K562 (cell line): ENCODE results near the gene CCDC97. TPM values are rescaled to one million over a fixed set of nuclear protein-coding genes. Genes with fewer than 3 reads are reported as not detected.

Experiments
- ATAC-seq: fragments of 200-7000 bp; cut with Tn5 transposase; 3 replicates; pipeline ENCODE4 v1.9.1; 2020; ENCODE audit warnings: moderate library complexity
- BruUV-seq: library from RNA; stranded (reverse); fragments of 400-500 nt; replicated peaks from 2 replicates; lab custom pipeline; 2021; lab: Mats Ljungman, UMichigan
- CTCF ChIA-PET: fragments of 300-600 bp; formaldehyde crosslinking; extraction: SDS; loops from one replicate; lab custom pipeline; 2021; ENCODE audit warnings: low intra/inter-chr PET ratio; lab: Yijun Ruan, JAX
- POLR2A ChIA-PET: fragments of 300-600, 350-650 bp; sonication (Branson Sonifier 250); formaldehyde crosslinking; extraction: SDS; loops from one replicate; lab custom pipeline; 2021; ENCODE audit warnings: antibody characterized with exemption, inconsistent platforms; lab: Yijun Ruan, JAX
- DNase-seq, 4 experiments: peaks; one replicate each; pipeline versions ENCODE4 v3.0.0 to v3.0.0-alpha.2; 2011 to 2018; ENCODE audit warnings: low spot score in 3 of 4, mixed read lengths in 3 of 4; ENCODE audit errors: extremely low read depth in 1 of 4
- FAIRE-seq: peaks from 2 replicates; lab custom pipeline; 2011; peaks lifted over from hg19 to GRCh38; lab: Jason Lieb, UNC
- H2AFZ ChIP-seq: 2 replicates; pipeline ENCODE4 v1.6.0; 2011; ENCODE audit warnings: low read depth, low read length, control low read depth, inconsistent platforms
- H3K27ac ChIP-seq: fragments of 200-600 bp; 3 replicates; pipeline ENCODE4 v1.8.0; 2011; ENCODE audit warnings: low read depth, mild to moderate bottlenecking, control low read depth, inconsistent platforms, low read length, moderate library complexity, mixed read lengths; ENCODE audit errors: extremely low read depth
- H3K27me3 ChIP-seq, 2 experiments: fragments of 300-600 bp in 1 of 2; 2 replicates in 1 of 2; 3 replicates in 1 of 2; pipeline versions ENCODE4 v1.6.0 to v1.8.0; 2011; ENCODE audit warnings: inconsistent platforms in 2 of 2, low read length in 2 of 2, mild to moderate bottlenecking in 1 of 2, mixed read lengths in 1 of 2, moderate library complexity in 1 of 2; ENCODE audit not compliant: control insufficient read depth in 2 of 2, insufficient read depth in 2 of 2
- H3K36me3 ChIP-seq: fragments of 300-600 bp; 3 replicates; pipeline ENCODE4 v1.8.0; 2011; ENCODE audit warnings: mild to moderate bottlenecking, low read length, inconsistent platforms; ENCODE audit not compliant: control insufficient read depth, insufficient read depth
- H3K4me1 ChIP-seq, 2 experiments: fragments of 200-600 bp in 1 of 2; replicated peaks in 1 of 2; 2 replicates in 1 of 2; 3 replicates in 1 of 2; pipeline versions ENCODE4 v1.5.1 to v1.8.0; 2011; ENCODE audit warnings: inconsistent platforms in 2 of 2, low read length in 2 of 2, mild to moderate bottlenecking in 1 of 2, mixed read lengths in 1 of 2, moderate library complexity in 1 of 2; ENCODE audit not compliant: control insufficient read depth in 2 of 2, insufficient read depth in 2 of 2
- H3K4me2 ChIP-seq: 2 replicates; pipeline ENCODE4 v1.6.1; 2011; ENCODE audit warnings: low read length, control low read depth, inconsistent platforms, mixed read lengths; ENCODE audit not compliant: insufficient read depth
- H3K4me3 ChIP-seq: fragments of 200-600 bp; sonication (generic), shearing (Covaris generic); 2 replicates; pipeline ENCODE4 v1.5.1; 2016; ENCODE audit warnings: control low read depth, inconsistent platforms
- H3K79me2 ChIP-seq: fragments of 200-600 bp; 3 replicates; pipeline ENCODE4 v1.8.0; 2011; ENCODE audit warnings: low read length, inconsistent platforms; ENCODE audit not compliant: control insufficient read depth, insufficient read depth
- H3K9ac ChIP-seq, 2 experiments: 2 replicates each; pipeline versions ENCODE4 v1.6.0 to v1.6.1; 2011; ENCODE audit warnings: low read depth in 2 of 2, low read length in 2 of 2, control low read depth in 1 of 2, inconsistent platforms in 1 of 2, mild to moderate bottlenecking in 1 of 2, mixed read lengths in 1 of 2; ENCODE audit not compliant: insufficient read depth in 1 of 2
- H3K9me1 ChIP-seq: one replicate; pipeline ENCODE4 v1.6.0; 2011; ENCODE audit warnings: inconsistent platforms, mild to moderate bottlenecking, low read length, moderate library complexity; ENCODE audit not compliant: control insufficient read depth, insufficient read depth
- H3K9me3 ChIP-seq: replicated peaks from 2 replicates; pipeline ENCODE4 v1.5.1; 2011; ENCODE audit warnings: low read depth, low read length, inconsistent platforms; ENCODE audit not compliant: control insufficient read depth, insufficient read depth
- H4K20me1 ChIP-seq: replicated peaks from 2 replicates; pipeline ENCODE4 v1.6.1; 2011; ENCODE audit warnings: low read length, inconsistent platforms, mixed read lengths; ENCODE audit not compliant: control insufficient read depth, insufficient read depth
- BRD9 ChIP-seq: fragments of 450-650 bp; IDR thresholded peaks from 2 replicates; pipeline ENCODE4 v1.6.1; 2018; ENCODE audit warnings: low read depth; ENCODE audit not compliant: partially characterized antibody
- CBX3 ChIP-seq, 2 experiments: IDR thresholded peaks; 1 replicate in 1 of 2; 2 replicates in 1 of 2; pipeline ENCODE4 v1.6.1; 2012; ENCODE audit warnings: inconsistent platforms in 2 of 2, low read length in 2 of 2, borderline replicate concordance in 1 of 2, control low read depth in 1 of 2
- EGR1 ChIP-seq: fragments of 450-650 bp; conservative IDR thresholded peaks from 2 replicates; pipeline ENCODE4 v1.6.1; 2017; ENCODE audit warnings: mild to moderate bottlenecking
- GTF2E2 ChIP-seq: fragments of 200-800 bp; sonication (Bioruptor generic); IDR thresholded peaks from 2 replicates; pipeline ENCODE4 v1.6.1; 2016; ENCODE audit warnings: missing genetic modification characterization, missing compliant biosample characterization
- JUNB ChIP-seq: fragments of 450-650 bp; formaldehyde crosslinking; conservative IDR thresholded peaks from 2 replicates; pipeline ENCODE4 v1.4.0; 2020; ENCODE audit warnings: mild to moderate bottlenecking
- MAFK ChIP-seq: IDR thresholded peaks from 2 replicates; pipeline ENCODE4 v1.6.1; 2011; ENCODE audit warnings: low read length, improper control_type of control experiment
- PCBP2 ChIP-seq: fragments of 200-400 bp; formaldehyde crosslinking; IDR thresholded peaks from 2 replicates; pipeline ENCODE4 v1.6.1; 2018; ENCODE audit warnings: low read length, low read depth, mild to moderate bottlenecking, moderate library complexity; ENCODE audit not compliant: poor library complexity, severe bottlenecking
- PHF8 ChIP-seq: fragments of 200-600 bp; sonication (generic); IDR thresholded peaks from 2 replicates; pipeline ENCODE4 v1.6.1; 2012; ENCODE audit warnings: mixed run types, mild to moderate bottlenecking, inconsistent platforms, low read length, moderate library complexity, borderline replicate concordance
- POLR2G ChIP-seq: fragments of 200-400 bp; formaldehyde crosslinking; IDR thresholded peaks from 2 replicates; pipeline ENCODE4 v1.6.1; 2017; ENCODE audit warnings: low read depth, mild to moderate bottlenecking, antibody characterized with exemption, low read length, moderate library complexity
- POLR3G ChIP-seq: IDR thresholded peaks from 2 replicates; pipeline ENCODE4 v1.6.1; 2011; ENCODE audit not compliant: insufficient read length, insufficient replicate concordance; ENCODE audit errors: extremely low read depth
- RB1 ChIP-seq: fragments of 450-650 bp; IDR thresholded peaks from 2 replicates; pipeline ENCODE4 v1.6.1; 2017; ENCODE audit warnings: low read depth, mild to moderate bottlenecking
- RBFOX2 ChIP-seq: fragments of 200-400 bp; formaldehyde crosslinking; IDR thresholded peaks from 2 replicates; pipeline ENCODE4 v1.6.1; 2017; ENCODE audit warnings: low read depth, mild to moderate bottlenecking, low read length, moderate library complexity
- SMAD2 ChIP-seq: fragments of 150-350 bp; IDR thresholded peaks from 2 replicates; pipeline ENCODE4 v1.6.1; 2014; ENCODE audit warnings: low read depth, mild to moderate bottlenecking, low read length
- TAF1 ChIP-seq: IDR thresholded peaks from 2 replicates; pipeline ENCODE4 v1.6.1; 2011; ENCODE audit warnings: mild to moderate bottlenecking, low read length, moderate library complexity; ENCODE audit not compliant: insufficient read depth, control insufficient read depth, severe bottlenecking; ENCODE audit errors: extremely low read depth
- TRIM28 ChIP-seq: fragments of 450-650 bp; IDR thresholded peaks from 2 replicates; pipeline ENCODE4 v1.6.1; 2017
- ZEB2 ChIP-seq: fragments of 450-650 bp; IDR thresholded peaks from 2 replicates; pipeline ENCODE4 v1.6.1; 2016
- ZNF239 ChIP-seq: fragments of 250-450 bp; sonication (Bioruptor Pico); IDR thresholded peaks from 2 replicates; pipeline ENCODE4 v1.4.0; 2020; ENCODE audit warnings: mild to moderate bottlenecking
- ZNF644 ChIP-seq: fragments of 200-800 bp; sonication (Bioruptor generic); IDR thresholded peaks from 2 replicates; pipeline ENCODE4 v1.6.1; 2016; ENCODE audit warnings: low read depth, missing genetic modification characterization, missing compliant biosample characterization
- WGBS: fragments of 100-300 bp; shearing (Covaris generic); methylation state at CpG from one replicate; pipeline ENCODE4 v1.1.6; 2016; ENCODE audit warnings: low coverage, mixed read lengths; ENCODE audit not compliant: insufficient coverage; ENCODE audit errors: missing lambda C conversion rate; 5-methylcytosine and 5-hydroxymethylcytosine counted together
- in situ Hi-C: fragments of 300-500 bp; cut with MboI; formaldehyde crosslinking; loops from 4 replicates; pipeline ENCODE4 v1.15.0; 2018; ENCODE audit warnings: inconsistent platforms, mixed read lengths
- intact Hi-C: fragments of 100-400 bp; cut with micrococcal nuclease; formaldehyde crosslinking; loops from 2 replicates; pipeline ENCODE4 v1.14.2; 2022
- polyA plus RNA-seq, 8 experiments: library from polyadenylated mRNA; depleted of rRNA in 4 of 8; stranded (reverse) in 5 of 8; unstranded in 3 of 8; fragments of >200 nt; fragmentation: Nextera tagmentation in 2 of 8; fragmentation: Illumina TruSeq in 1 of 8; extraction: Ambion mirVana in 2 of 8; extraction: Trizol in 1 of 8; gene quantifications; 2 replicates each; pipeline versions ENCODE4 v1.2.1 to v1.2.3, GENCODE V29; 2011 to 2014; ENCODE audit warnings: inconsistent platforms in 1 of 8, missing spikeins in 1 of 8
- total RNA-seq, 7 experiments: library from RNA; depleted of rRNA in 6 of 7; stranded (reverse); fragments of >200 nt in 6 of 7; fragmentation: Illumina TruSeq in 2 of 7; extraction: Trizol in 2 of 7; gene quantifications; 2 replicates each; pipeline versions ENCODE4 v1.2.1 to v1.2.3, GENCODE V29; 2011 to 2021; ENCODE audit warnings: low replicate concordance in 1 of 7
- TF ChIP-seq, protein P1 (sequence below): sonication (generic); IDR thresholded peaks from 2 replicates; pipeline ENCODE4 v1.6.1; 2016
- TF ChIP-seq, protein P2 (sequence below): sonication (generic); formaldehyde crosslinking; IDR thresholded peaks from 2 replicates; pipeline ENCODE4 v1.8.1; 2023; ENCODE audit warnings: mild to moderate bottlenecking, missing genetic modification reagents

Gene CCDC97
- total and polyA plus RNA-seq, 9 of the 15 experiments (the other 6 are each of a cell fraction or from before 2014, with no cell fraction given), result 0.60 to 16.5 (median 7.0) TPM

DNA sequence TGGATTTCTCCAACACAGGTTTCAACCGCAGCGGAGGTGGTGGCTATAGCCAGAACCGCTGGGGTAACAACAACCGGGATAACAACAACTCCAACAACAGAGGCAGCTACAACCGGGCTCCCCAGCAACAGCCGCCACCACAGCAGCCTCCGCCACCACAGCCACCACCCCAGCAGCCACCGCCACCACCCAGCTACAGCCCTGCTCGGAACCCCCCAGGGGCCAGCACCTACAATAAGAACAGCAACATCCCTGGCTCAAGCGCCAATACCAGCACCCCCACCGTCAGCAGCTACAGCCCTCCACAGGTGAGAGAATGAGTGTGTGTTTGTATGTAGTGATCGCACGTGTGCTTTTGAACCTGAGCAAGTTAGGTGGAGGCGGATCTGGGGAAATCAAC lies 6.0 kb upstream of the CCDC97 start:
- no TSS peak for BruUV-seq
- Histone ChIP-seq H3K4me1 (peaks cover 4 to 7% of the 10 kb centered on the region in 2 experiments; a peak in 4 of 5 replicates), H3K79me2 (peaks cover under 1% of the 10 kb centered on the region; the same call in 1 of the 3 replicates), H3K27ac (no peak overlapping the region), H3K9me3 (no peaks in the 10 kb centered on the region), H3K4me3 (no peak overlapping the region), H3K4me2 (no peak overlapping the region), H3K36me3 (peaks cover 93% of the 10 kb centered on the region), H2AFZ (no peak overlapping the region), H3K27me3 (no peaks in the 10 kb centered on the region), H4K20me1 (peaks cover 11% of the 10 kb centered on the region; the same call in 1 of the 2 replicates), H3K9me1 (no peaks in the 10 kb centered on the region), H3K9ac (no peak overlapping the region)
- ATAC-seq, result no peak
- no peak for FAIRE-seq
- DNase-seq, result no peak
- TF ChIP-seq PCBP2, result no peak
- peak; percentile 45; the same call in 1 of the 2 replicates for TF ChIP-seq POLR2G
- TF ChIP-seq GTF2E2, result no peak
- no peak for TF ChIP-seq CBX3 (IDR thresholded peaks at IDR 0.05; ENCODE audit: borderline replicate concordance in 1 of 2, low read length in 2 of 2)
- no peak for TF ChIP-seq TAF1
- no peak for TF ChIP-seq RB1
- TF ChIP-seq BRD9, result no peak
- no peak for TF ChIP-seq JUNB (CRISPR knock-in tag)
- no peak for TF ChIP-seq SMAD2
- TF ChIP-seq ZNF239, result no peak
- TF ChIP-seq PHF8, result no peak
- TF ChIP-seq ZNF644 (tag), result no peak
- no peak for TF ChIP-seq TRIM28
- no peak for TF ChIP-seq MAFK
- TF ChIP-seq ZEB2, result no peak
- no peak for TF ChIP-seq POLR3G
- TF ChIP-seq, protein P1, sequence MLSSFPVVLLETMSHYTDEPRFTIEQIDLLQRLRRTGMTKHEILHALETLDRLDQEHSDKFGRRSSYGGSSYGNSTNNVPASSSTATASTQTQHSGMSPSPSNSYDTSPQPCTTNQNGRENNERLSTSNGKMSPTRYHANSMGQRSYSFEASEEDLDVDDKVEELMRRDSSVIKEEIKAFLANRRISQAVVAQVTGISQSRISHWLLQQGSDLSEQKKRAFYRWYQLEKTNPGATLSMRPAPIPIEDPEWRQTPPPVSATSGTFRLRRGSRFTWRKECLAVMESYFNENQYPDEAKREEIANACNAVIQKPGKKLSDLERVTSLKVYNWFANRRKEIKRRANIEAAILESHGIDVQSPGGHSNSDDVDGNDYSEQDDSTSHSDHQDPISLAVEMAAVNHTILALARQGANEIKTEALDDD, result no peak
- TF ChIP-seq RBFOX2, result 0 out of 2 replicates have a peak, but pooled peaks have one; percentile 29
- TF ChIP-seq, protein P2, sequence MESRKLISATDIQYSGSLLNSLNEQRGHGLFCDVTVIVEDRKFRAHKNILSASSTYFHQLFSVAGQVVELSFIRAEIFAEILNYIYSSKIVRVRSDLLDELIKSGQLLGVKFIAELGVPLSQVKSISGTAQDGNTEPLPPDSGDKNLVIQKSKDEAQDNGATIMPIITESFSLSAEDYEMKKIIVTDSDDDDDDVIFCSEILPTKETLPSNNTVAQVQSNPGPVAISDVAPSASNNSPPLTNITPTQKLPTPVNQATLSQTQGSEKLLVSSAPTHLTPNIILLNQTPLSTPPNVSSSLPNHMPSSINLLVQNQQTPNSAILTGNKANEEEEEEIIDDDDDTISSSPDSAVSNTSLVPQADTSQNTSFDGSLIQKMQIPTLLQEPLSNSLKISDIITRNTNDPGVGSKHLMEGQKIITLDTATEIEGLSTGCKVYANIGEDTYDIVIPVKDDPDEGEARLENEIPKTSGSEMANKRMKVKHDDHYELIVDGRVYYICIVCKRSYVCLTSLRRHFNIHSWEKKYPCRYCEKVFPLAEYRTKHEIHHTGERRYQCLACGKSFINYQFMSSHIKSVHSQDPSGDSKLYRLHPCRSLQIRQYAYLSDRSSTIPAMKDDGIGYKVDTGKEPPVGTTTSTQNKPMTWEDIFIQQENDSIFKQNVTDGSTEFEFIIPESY (CRISPR knock-in tag), result peak; percentile 49; the same call in 1 of the 2 replicates
- no peak for TF ChIP-seq EGR1
- in situ Hi-C loops, result loop anchor here (25.0 kb wide), 1 partner anchor 258 kb away; no protein-coding TSS in a partner anchor
- intact Hi-C loops, result no loop called here
- 98% methylated on average over 14 of the region's 14 CpGs for WGBS
- CTCF ChIA-PET, result no interaction called here
- POLR2A ChIA-PET, result interaction anchor here (0.6 to 1.2 kb wide), 3 partner anchors 9 to 12 kb away, joined by 3 to 4 read pairs (median 4); no protein-coding TSS in a partner anchor
